Gastroesophageal sphincter (tissue), 3 donors: ENCODE results near the gene KCNS3.

Experiments
- EP300 ChIP-seq: sonication (generic); formaldehyde crosslinking; IDR thresholded peaks from one replicate; pipeline ENCODE4 v1.6.1; 2017; ENCODE audit warnings: antibody characterized with exemption, mild to moderate bottlenecking
- POLR2AphosphoS5 ChIP-seq: sonication (generic); formaldehyde crosslinking; IDR thresholded peaks from one replicate; pipeline ENCODE4 v1.6.1; 2017; ENCODE audit warnings: antibody characterized with exemption
- TF ChIP-seq, protein P1 (sequence below), 4 experiments: fragments of 200-600 bp in 2 of 4; fragments of 450-650 bp in 2 of 4; sonication (generic) in 1 of 4; IDR thresholded peaks; one replicate each; pipeline ENCODE4 v1.5.1; 2017 to 2019; ENCODE audit warnings: antibody characterized with exemption in 4 of 4, mild to moderate bottlenecking in 2 of 4, moderate library complexity in 2 of 4

DNA sequence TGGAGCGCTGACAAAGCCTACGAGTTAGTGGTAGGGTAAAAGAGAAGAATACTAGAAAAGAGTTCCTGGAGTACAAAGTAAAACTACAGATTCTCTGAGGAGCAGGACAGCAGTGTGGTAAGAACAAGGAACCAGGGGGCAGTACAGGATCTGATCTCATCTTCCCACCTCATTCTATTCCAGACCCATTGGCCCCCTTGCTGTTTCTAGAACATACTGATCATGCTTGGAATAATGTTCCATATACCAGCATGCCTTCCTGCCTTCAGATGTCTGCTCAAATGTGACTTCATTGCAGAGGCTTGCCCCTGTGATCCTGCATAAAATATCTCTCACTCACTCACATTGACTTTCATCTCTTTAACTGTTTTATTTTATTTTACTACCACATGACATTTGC lies 43.0 kb upstream of the KCNS3 start:
- no peak for TF ChIP-seq POLR2AphosphoS5
- TF ChIP-seq, protein P1, sequence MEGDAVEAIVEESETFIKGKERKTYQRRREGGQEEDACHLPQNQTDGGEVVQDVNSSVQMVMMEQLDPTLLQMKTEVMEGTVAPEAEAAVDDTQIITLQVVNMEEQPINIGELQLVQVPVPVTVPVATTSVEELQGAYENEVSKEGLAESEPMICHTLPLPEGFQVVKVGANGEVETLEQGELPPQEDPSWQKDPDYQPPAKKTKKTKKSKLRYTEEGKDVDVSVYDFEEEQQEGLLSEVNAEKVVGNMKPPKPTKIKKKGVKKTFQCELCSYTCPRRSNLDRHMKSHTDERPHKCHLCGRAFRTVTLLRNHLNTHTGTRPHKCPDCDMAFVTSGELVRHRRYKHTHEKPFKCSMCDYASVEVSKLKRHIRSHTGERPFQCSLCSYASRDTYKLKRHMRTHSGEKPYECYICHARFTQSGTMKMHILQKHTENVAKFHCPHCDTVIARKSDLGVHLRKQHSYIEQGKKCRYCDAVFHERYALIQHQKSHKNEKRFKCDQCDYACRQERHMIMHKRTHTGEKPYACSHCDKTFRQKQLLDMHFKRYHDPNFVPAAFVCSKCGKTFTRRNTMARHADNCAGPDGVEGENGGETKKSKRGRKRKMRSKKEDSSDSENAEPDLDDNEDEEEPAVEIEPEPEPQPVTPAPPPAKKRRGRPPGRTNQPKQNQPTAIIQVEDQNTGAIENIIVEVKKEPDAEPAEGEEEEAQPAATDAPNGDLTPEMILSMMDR (IDR thresholded peaks at IDR 0.05): no peak
- TF ChIP-seq EP300: no peak
